ENCODE data around the gene BCL2. TPM values are rescaled to one million over a fixed set of nuclear protein-coding genes. Genes with fewer than 3 reads are reported as not detected.
"Not testable (repeated sequence)": the region's sequence is repeated elsewhere in the genome, so short reads cannot be mapped to it uniquely, and the experiment has no call there.

The BCL2 gene
- total RNA-seq, 1 donor from 2014 or later: 1.3 TPM

DNA sequence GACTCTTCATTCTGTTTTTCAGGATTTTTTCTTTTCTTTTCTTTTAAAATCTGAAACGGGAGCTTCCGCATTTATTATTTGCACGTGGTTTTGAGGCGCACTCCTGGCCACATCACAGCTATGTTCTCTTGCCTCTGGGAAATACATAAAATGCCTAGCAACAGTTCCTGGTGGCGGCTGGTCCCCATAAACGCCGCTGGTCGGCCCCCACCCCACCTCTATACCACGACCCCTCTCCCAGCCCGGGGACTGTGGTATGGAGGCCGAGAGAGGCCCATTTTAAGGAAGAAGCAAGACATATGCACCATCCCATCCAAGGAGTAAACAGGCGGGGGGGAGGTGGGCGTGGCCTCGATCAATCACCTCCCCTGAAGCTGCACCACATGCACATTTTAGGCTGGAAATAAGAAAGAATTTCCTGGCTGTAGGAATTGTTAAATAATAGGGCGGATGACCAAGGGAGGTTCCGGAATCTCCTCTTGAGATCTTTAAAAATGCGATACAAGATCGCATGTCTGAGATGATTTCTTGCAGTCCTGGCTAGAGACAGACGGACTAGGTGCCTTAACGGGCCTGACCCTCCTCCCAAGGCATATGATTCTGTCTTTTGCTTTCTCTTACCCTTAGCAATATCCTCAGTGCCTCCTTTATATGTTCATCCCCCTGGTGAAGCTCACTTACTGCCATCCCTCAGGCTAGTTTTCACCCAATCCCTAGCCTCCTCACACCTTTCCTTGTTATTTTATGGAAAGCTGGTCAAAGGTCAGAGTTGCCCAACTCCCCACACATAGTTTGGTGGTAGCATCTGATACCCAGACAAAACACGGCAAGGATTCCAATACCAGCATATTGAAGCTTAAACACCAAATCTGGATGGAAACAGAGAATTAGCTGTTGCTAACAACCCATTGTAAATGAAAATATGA lies 82.4 kb downstream of the BCL2 start:
- DNase-seq (ENCODE audit: low read depth in 2 of 2): no peak

DNA sequence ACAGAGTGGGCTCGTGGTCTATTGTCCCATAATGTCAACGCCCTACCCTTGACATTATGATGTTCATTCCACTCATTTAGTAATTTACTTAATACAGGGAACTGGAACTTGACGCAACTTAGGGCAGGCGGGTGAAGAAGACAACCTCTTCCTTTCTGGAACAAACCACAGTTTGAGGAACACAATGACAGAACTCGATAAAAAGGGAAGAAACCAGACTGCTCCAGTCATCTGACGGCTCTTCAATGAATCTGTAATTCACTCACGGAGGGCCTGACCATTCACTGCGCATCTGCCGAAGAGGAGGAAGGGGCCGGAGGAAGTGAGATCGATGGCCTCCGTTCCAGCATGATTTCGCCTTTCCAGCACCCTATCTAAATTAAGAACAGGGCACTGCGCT lies 83.2 kb downstream of the BCL2 start:
- DNase-seq (ENCODE audit: low read depth in 2 of 2): no peak

DNA sequence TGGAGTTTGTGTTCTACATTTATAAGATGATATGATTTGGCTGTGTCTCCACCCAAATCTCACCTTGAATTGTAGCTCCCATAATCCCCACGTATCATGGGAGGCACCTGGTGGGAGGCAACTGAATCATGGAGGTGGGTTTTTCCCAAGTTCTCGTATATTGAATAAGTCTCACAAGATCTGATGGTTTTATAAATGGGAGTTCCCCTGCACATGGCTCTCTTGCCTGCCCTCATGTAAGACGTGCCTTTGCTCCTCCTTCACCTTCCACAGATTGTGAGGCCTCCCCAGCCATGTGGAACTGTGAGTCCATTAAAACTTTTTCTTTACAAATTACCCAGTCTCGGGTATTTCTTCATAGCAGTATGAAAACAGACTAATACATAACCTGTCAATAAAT lies 83.6 kb downstream of the BCL2 start:
- not testable (repeated sequence) for DNase-seq (ENCODE audit: low read depth in 2 of 2)

DNA sequence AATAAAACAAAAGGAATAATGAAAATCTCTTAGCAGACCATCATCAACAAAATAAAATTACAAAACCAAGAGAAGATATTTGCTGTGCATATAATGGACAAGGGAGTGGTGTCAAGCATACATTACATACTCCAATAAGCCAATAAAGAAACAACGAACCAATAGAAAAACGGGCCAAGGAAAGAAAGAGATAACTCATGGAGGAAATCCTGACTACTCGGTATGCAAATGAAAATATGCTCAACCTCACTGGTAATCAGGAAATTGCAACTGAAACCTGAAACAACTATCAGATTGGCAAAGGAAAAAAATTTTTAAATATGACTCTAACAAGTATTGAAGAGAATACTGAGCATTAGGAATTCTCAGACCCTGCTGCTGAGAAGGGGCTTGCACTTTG lies 84.7 kb downstream of the BCL2 start:
- DNase-seq (ENCODE audit: low read depth in 2 of 2): peak in 1 of 2 donors; percentile 15

DNA sequence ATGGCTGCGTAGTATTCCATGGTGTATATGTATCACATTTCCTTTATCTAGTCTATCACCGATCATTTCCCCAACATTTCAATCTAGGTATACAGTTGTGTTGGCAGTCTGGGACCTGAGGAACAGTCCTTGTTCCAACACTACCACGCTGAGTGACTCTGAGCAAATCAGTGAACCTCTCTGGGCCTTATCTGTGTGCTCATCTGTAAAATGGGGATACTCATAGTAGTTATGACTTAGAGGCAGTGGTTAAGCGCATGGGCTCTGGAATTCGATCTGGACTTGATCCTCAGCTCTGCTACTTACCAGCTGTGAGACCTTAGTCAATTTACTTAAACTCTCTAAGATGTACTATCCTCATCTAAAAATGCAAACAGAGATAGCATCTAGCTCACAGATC lies 85.1 kb downstream of the BCL2 start:
- no peak for DNase-seq (ENCODE audit: low read depth in 2 of 2)

DNA sequence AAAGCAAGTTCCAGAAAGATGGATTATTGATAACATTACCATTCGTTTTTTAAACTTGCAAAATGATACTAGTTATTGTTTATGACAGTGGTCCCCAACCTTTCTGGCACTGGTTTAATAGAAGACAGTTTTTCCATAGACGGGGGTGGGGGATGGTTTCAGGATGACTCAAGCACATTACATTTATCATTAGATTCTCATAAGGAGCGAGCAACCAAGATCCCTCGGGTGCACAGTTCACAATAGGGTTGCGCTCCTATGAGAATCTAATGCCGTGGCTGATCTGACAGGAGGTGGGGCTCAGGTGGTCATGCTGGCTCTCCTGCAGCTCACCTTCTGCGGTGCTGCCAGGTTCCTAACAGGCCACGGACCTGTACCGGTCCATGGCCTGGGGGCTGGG lies 86.2 kb downstream of the BCL2 start:
- DNase-seq (ENCODE audit: low read depth in 2 of 2): no peak

DNA sequence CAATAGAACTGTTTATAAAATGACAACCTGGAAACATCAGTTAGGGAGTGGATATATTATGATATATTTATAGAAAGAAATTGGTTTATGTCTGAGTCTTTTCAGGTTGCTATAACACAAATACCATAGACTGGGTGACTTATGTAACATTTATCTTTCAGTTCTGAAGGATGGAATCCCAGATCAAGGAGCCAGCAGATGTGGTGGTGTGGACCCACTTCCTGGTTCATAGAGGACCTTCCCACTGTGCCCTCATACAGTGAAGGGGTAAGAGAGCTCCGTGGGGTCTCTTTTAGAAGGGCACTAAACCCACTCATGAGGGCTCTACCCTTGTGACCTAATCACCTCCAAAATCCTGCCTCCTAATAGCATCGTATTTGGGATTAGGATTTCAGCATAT lies 86.7 kb downstream of the BCL2 start:
- no peak for DNase-seq (ENCODE audit: low read depth in 2 of 2)

DNA sequence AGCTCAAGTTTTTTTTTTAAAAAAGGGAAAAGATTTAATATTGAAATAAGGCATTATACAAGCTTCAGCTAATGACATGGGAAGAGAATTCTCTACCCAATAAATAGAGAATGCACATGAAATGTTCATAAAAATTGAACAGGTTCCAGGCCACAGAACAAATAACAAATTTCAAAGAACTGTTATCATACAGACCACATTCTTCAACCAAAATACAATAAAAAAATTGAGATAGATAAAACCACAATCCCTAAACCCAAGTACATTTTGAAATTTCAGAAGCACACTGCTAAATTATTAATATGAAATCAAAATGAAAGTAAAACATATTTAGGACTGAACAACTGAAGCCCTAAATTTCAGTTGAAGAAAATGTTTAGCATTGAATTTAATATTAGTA lies 89.6 kb downstream of the BCL2 start:
- no peak for DNase-seq (ENCODE audit: low read depth in 2 of 2)

DNA sequence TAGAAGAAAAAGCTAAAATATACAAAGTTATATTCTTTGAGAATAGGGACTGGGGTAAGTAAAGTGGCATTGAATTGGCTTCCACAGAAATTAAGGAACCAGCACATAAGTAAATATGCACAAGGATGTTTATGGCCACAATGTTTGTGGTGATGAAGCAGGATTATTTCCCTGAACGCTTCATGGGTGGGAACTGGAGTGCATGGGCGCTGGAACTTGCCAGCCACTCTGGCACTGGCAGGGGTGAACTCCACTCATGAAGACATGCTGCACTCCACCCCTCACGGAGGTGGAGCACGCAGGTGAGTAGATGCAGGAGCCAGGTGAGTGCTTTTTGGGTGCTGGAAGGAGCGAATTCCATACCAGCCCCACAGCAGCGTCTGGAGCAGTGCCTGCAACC lies 94.1 kb downstream of the BCL2 start:
- no peak for DNase-seq (ENCODE audit: low read depth in 2 of 2)

DNA sequence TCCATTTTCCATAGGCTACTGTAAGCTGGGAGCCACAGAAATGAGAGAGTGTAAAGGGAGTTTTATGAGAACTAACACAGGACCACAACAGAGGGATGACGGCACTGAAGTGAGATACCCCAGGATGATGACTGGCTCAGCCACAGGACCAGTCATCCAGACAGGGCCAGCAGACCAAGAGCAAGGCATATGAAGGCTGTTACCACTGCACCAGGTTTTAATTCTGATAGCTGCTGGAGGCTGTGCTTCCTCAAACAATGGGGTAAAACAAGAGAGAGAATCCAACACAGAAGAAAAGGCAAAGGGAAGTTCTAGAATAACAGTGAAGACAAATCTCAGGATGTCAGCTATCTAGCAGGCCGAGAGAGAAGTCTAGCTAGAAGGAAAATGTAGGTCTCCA lies 94.9 kb downstream of the BCL2 start:
- DNase-seq (ENCODE audit: low read depth in 2 of 2): no peak

DNA sequence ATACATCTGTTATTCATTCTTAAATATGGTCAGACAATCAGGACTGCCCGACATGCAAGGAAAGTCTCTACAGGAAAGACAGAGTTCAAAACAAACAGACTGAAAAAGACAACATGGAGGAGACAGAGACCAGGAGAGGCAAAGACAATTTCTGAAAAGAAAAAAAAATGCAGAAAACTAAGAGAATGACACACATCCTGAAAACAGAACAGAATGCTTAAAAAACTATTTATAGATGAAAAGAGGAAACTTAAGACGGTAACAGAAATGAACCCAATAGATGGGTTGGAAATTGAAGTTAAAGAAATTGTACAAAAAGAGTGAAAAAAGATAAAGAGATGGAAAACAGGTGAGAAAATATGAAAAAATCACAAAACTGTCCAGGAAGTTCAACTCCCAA lies 95.7 kb downstream of the BCL2 start:
- DNase-seq (ENCODE audit: low read depth in 2 of 2): no peak

DNA sequence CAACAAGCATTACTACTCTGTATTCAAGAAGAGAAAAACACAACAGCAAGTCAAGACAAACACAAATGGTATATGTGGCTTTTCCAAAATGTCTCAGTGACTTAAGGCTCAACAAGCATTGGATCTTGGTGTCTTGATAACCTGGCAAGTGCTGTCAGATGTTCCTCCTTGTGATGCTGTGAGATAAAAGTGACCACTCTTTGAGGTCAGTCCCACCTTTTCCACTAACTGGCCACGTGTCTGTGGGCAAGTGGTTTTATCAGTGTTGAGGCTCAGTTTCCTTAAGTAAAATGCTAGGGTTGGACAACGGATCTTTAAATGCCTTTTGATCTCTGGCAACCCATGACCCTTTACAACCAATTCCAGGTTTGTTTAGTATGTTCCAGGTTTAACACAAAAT lies 98.7 kb downstream of the BCL2 start:
- DNase-seq (ENCODE audit: low read depth in 2 of 2): no peak

DNA sequence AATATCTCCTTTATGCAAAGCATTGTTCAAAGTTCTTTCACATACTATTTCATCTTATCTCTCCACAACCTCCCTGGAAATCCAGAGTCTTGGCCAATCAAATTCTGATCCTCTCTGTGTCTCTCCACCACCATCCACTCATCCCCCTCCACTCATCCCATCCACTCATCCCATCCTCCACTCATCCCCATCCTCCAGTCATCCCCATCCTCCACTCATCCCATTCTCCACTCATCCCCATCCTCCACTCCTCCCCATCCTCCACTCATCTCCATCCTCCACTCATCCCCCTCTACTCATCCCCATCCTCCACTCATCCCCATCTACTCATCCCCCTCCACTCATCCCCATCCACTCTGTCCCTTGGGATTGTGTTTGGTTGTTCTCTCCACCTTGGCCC lies 101.1 kb downstream of the BCL2 start:
- DNase-seq (ENCODE audit: low read depth in 2 of 2): no peak

DNA sequence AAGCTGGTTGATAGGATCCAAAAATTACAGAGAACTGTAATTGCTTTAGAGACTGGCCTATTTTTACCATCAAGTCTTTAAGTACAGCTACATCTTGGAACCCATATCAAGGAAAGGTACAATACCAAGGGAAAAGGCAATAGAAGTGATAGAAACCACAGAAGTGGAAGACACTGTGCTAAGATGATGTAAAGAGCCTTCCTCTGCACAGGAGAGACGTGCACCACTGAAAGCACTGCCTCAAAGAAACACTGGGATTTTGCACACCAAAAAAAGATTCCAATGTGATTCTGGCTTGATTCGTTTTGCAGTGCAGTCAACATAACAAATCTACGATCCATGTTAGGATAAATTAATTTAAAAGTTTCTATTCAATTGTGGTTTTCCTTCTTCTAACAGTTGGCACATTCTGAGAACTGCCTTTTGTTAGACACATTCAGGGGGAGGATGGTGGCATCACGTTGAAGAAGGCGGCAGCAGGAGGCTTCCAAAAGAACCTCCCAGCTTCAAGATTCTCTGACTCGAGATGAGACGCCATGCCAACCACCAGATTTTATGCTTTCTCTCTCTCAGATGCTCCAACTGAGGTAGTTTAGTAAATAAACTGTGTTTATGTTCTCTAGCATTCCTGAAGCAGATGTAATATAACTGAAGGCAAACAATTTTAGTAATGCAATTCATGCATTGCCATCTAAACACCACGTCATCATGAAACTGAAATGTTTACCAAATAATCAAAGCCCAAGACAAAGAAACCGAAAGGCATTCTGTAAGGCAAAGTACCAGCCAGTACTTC lies 102.9 kb downstream of the BCL2 start:
- no peak for DNase-seq (ENCODE audit: low read depth in 2 of 2)

DNA sequence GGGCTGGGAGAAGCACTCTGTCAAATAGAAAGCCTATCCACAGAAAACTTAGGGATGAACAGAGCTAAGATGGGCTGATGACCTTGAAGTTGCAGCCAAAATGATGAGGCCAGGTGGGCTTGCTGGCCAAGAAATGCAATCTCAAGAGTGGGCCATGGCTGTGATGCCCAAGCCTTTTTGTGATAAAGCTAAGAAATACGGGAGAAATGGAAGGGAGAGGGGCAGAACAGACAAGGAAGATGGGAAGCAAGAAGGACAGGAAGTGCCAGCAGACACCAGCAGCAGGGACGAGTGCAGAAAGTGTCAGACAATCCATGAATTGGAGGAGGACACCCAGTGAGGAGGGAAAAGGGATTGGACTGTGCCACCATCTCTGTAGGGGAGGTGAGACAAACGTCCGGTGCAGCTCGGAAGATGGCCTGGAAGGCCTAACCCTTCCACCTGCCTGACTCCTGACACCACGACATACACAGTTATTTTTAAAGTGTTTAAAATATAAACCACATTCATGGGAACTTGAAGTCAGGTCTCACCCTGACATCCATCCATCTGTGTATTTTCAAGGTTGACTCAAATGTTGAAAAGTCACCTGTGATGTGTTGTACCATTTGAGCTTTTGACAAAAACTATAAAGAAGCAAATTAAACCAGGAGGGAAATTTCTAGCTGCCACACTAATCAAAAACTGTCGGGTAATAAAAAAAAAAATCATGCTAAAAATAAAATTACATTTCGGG lies 105.5 kb downstream of the BCL2 start:
- DNase-seq (ENCODE audit: low read depth in 2 of 2): no peak

DNA sequence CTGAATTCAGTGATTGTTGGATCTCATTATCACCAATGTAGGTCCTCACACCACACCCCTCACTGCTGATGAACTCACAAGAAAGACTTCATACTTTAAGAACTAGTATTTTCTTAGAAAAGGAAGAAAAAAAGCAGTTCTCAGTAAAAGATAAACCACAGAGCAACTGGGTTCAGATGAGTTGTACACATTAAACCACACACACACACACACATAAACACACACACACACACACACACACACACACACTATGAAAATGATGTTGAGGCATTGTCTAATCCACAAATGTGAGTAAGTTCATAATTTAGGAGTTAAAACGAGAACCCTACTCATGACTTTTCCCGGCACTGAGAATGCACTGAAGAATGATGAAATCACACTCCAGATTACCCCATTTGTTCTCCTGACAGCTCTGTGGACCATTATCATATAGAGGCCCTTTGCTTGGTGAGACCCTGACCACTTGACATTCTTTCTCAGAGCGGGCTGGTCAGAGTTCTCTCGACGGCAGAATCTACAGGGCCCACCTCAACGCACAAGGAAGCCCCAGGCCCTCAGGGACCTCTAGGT lies 106.2 kb downstream of the BCL2 start:
- DNase-seq (ENCODE audit: low read depth in 2 of 2): no peak

DNA sequence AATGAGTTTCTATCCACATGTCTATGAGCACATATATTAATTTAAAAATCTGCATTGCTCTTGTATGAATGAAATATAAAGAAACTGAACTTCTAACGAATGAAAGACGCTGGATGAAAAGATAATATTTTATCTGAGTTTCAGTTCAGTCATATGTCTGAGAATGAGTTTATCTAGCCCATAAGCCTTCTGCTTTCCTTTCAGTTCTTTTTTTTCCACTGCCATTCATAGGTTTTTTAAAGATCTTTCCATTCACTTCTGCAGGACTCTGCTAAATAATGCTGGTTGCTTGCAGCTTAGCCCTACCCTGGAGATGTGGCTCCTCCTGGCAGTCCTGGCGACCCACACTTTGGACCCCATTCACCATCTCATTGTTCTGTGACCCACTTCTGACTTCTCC lies 109.0 kb downstream of the BCL2 start:
- DNase-seq (ENCODE audit: low read depth in 2 of 2): no peak

DNA sequence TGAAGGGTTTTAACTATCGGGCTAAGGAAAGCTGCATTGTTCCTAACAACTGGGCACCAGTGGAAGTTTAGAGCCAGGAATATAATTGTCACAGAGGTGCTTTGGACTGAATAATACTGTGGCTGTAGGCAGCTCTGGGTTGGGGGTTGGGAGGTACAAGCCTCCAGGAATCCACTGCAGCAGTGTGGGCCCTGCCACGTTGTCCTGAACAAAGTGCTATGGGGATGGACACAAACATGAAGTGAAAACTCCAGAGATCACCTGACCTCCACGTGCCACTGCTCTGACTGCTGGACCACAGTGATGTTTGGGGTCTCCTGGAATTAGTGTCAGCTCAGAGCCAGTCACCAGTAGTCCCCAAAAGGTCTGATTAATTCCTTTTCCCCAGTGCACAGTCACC lies 110.9 kb downstream of the BCL2 start:
- no peak for DNase-seq (ENCODE audit: low read depth in 2 of 2)

DNA sequence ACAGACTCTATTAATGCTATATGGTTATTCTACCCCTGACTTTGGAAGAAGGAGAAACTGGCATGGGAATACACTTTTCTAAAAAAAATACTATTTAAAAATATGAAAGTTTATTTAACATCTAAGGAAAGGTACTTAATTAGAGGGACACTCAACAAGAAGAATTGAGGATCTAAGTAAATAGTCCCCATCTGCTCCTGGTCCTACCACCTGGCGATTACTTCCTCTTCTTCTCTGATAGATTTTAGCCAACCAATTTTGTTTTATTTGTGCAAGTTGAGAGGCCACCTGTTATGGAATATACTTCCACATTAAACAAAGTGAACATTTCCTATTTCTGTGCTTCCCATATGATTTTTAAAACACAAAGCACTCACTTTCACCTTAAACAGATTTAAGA lies 111.7 kb downstream of the BCL2 start:
- no peak for DNase-seq (ENCODE audit: low read depth in 2 of 2)

DNA sequence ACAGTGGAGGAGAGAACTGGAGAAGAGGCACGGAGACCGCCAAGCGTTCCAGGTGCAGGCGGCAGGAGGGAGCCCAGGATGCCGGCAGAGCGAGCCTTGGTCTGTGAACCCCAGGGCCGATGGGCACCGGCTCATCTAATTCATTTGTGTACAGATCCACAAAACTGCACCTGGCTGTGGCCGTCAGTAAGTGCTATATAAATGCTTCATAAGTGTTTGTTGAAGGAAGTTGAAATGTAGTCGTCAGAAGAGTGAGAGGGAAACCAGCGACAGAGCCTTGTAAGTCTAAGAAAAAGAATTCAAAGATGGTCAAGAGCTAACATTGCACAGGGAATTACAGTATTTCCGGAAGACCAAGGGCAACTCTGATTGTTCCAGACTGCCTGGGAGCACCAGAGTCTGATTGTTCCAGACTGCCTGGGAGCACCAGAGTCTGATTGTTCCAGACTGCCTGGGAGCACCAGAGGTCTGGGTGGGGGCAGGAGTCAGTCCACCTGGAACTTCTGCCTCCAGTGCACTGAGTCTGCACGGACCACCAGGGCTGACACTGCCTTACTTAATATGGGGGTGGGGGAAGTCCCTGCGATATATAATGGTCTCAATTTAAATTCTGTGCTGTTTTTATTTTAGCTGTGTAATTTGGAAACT lies 112.3 kb downstream of the BCL2 start:
- no peak for DNase-seq (ENCODE audit: low read depth in 2 of 2)

DNA sequence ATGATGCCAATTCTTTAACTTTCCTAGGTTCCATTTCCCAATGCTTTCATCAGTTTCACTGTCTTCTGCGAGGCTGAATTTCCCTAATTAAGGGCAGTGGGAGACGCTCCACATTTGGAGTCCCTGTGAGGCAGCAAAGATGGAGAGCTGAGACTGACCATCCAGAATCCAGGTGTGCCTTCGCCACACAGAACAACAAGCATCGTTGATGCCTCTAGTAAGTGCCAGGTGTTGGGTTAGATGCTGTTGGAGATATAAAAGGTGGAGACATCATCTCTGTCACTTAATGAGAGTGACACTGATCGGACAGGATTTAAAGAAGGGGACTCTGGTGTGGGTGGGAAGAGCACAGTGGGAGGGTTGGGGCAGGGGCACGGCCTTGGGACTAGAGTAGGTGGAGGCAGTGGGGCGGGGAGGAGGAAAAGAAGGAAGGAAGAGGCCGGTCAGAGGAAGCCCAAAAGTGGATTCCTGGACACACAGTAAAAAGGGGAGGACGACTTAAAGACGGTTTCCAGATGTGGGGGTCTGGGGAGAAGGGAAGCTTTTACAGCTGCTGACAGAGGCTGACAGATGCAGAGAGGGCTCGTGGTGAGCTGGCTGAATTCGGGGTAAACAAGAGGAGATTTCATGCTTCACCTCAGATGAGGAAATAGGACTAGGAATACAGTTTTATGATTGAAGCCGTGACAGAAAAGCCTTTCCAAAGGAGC lies 113.0 kb downstream of the BCL2 start:
- DNase-seq (ENCODE audit: low read depth in 2 of 2): no peak

All from dermis microvascular lymphatic vessel endothelial cell (primary cell).